Stimulated activated CD4-positive, alpha-beta T cell treated with anti-CD3 and anti-CD28 coated beads, TNF-alpha, amount 100 ng/mL, for 24 hours (primary cell): ENCODE measurements around the gene PRKAR2A.
"Not testable (repeated sequence)": the region's sequence is repeated elsewhere in the genome, so short reads cannot be mapped to it uniquely, and the experiment has no call there.

Experiments
- DNase-seq, 3 experiments: peaks; one replicate each; pipeline ENCODE4 v3.0.0-alpha.2; 2020; ENCODE audit warnings: low read depth in 3 of 3

PRKAR2A gene

GRCh38 chr3:48837163-48837562 is 10.5 kb downstream of the PRKAR2A start:
- no peak for DNase-seq

- no peak for DNase-seq
Observed at GRCh38 chr3:48835650-48836366, 11.9 kb downstream of the PRKAR2A start.

- DNase-seq = no peak
Observed at GRCh38 chr3:48832684-48833083, 15.0 kb downstream of the PRKAR2A start.

GRCh38 chr3:48830715-48831114 is 17.0 kb downstream of the PRKAR2A start:
- no peak for DNase-seq

GRCh38 chr3:48829525-48829924 is 18.1 kb downstream of the PRKAR2A start:
- DNase-seq = not testable (repeated sequence)

GRCh38 chr3:48827874-48828273 is 19.8 kb downstream of the PRKAR2A start:
- not testable (repeated sequence) for DNase-seq

GRCh38 chr3:48826451-48826850 is 21.2 kb downstream of the PRKAR2A start:
- no peak for DNase-seq

- DNase-seq = no peak
Observed at GRCh38 chr3:48820612-48821324, 26.9 kb downstream of the PRKAR2A start.

GRCh38 chr3:48819234-48820221 is 28.1 kb downstream of the PRKAR2A start:
- no peak for DNase-seq

GRCh38 chr3:48811524-48811923 is 36.1 kb downstream of the PRKAR2A start:
- DNase-seq = no peak

- no peak for DNase-seq
Observed at GRCh38 chr3:48804930-48805329, 42.7 kb downstream of the PRKAR2A start.

- DNase-seq = not testable (repeated sequence)
Observed at GRCh38 chr3:48800831-48801230, 46.8 kb downstream of the PRKAR2A start.

GRCh38 chr3:48798998-48799397 is 48.7 kb downstream of the PRKAR2A start:
- no peak for DNase-seq

- no peak for DNase-seq
Observed at GRCh38 chr3:48797626-48798025, 50.0 kb downstream of the PRKAR2A start.

GRCh38 chr3:48795997-48796732 is 51.5 kb downstream of the PRKAR2A start:
- DNase-seq = no peak

- not testable (repeated sequence) for DNase-seq
Observed at GRCh38 chr3:48793484-48793883, 54.2 kb downstream of the PRKAR2A start.

- no peak for DNase-seq
Observed at GRCh38 chr3:48789665-48790064, 58.0 kb downstream of the PRKAR2A start.

- DNase-seq = no peak
Observed at GRCh38 chr3:48788544-48789162, 59.0 kb downstream of the PRKAR2A start.

GRCh38 chr3:48784426-48785120 is 63.1 kb downstream of the PRKAR2A start:
- no peak for DNase-seq

- no peak for DNase-seq
Observed at GRCh38 chr3:48783304-48783703, 64.4 kb downstream of the PRKAR2A start.
